GM06990 (cell line): ENCODE data around the gene CCND1.

Source experiments
- DNase-seq: peaks from one replicate; pipeline ENCODE4 v3.0.0-alpha.2; 2011; ENCODE audit not compliant: insufficient read length; ENCODE audit errors: extremely low read depth
- H3K27me3 ChIP-seq: replicated peaks from 2 replicates; pipeline ENCODE4 v1.6.0; 2011; ENCODE audit warnings: low read length; ENCODE audit not compliant: control insufficient read depth, insufficient read depth
- H3K36me3 ChIP-seq: 2 replicates; pipeline ENCODE4 v1.5.1; 2011; ENCODE audit warnings: low read length; ENCODE audit not compliant: control insufficient read depth, insufficient read depth
- H3K4me3 ChIP-seq: replicated peaks from 2 replicates; pipeline ENCODE4 v1.5.1; 2011; ENCODE audit warnings: low read depth, mild to moderate bottlenecking, control low read depth, low read length
- CTCF ChIP-seq: IDR thresholded peaks from 2 replicates; pipeline ENCODE4 v1.5.1; 2011; ENCODE audit warnings: low read length, control low read depth, mild to moderate bottlenecking, inconsistent platforms; ENCODE audit not compliant: insufficient read depth, poor library complexity, severe bottlenecking

CCND1 gene

GRCh38 chr11:69644071-69644961, 3.4 kb downstream of the CCND1 start:
- no peaks in the 10 kb centered on the region; the same call in 1 of the 2 replicates for H3K27me3 ChIP-seq
- no peak for DNase-seq
- TF ChIP-seq CTCF = peak; percentile 1
- H3K36me3 ChIP-seq = no peaks in the 10 kb centered on the region
- no peak overlapping the region for H3K4me3 ChIP-seq

GRCh38 chr11:69644962-69645675, 4.2 kb downstream of the CCND1 start:
- no peak overlapping the region for H3K4me3 ChIP-seq
- no peaks in the 10 kb centered on the region for H3K36me3 ChIP-seq
- no peak for DNase-seq
- TF ChIP-seq CTCF = no peak
- no peaks in the 10 kb centered on the region; the same call in 1 of the 2 replicates for H3K27me3 ChIP-seq

- no peaks in the 10 kb centered on the region for H3K36me3 ChIP-seq
- H3K4me3 ChIP-seq = no peak overlapping the region
- no peak for DNase-seq
- no peak for TF ChIP-seq CTCF
- no peaks in the 10 kb centered on the region; the same call in 1 of the 2 replicates for H3K27me3 ChIP-seq
Observed at GRCh38 chr11:69645801-69646492, 5.0 kb downstream of the CCND1 start.

- Histone ChIP-seq H3K4me3 (no peak overlapping the region), H3K27me3 (no peaks in the 10 kb centered on the region), H3K36me3 (no peaks in the 10 kb centered on the region)
- DNase-seq = no peak
- TF ChIP-seq CTCF = no peak
Observed at GRCh38 chr11:69646493-69647389, 5.8 kb downstream of the CCND1 start.

GRCh38 chr11:69647390-69647748, 6.4 kb downstream of the CCND1 start:
- no peak for TF ChIP-seq CTCF
- no peak overlapping the region for H3K4me3 ChIP-seq
- H3K36me3 ChIP-seq = no peaks in the 10 kb centered on the region
- DNase-seq = no peak
- no peaks in the 10 kb centered on the region for H3K27me3 ChIP-seq
